NCI-H1048 (cell line): ENCODE results near the gene CNTN5.
"Not testable (repeated sequence)": the region's sequence is repeated elsewhere in the genome, so short reads cannot be mapped to it uniquely, and the experiment has no call there.

Source experiments
- DNase-seq: peaks from one replicate; lab custom pipeline; 2025; lab: John Stamatoyannopoulos, UW

Gene CNTN5

GRCh38 chr11:99759787-99760186, 739.0 kb downstream of the CNTN5 start:
- no peak for DNase-seq

DNA sequence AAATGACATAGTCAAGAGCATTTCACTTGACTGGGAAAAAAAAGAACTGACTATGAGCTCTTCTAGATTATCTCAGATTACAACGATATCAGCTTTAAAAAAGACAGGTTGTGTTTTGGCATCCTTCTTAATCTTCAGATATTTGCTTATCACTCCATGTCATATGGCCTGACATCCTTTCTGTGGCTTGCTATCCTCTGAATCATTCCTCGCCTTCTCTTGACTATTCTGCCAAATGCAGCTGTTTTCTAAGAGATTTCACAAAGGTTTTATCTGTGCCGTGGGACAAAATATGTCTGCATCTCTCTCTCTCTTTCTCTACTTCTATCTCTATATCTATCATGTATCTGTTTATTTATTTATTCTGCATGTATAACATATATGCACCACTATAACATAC, 746.1 kb downstream of the CNTN5 start:
- DNase-seq, result no peak

DNA sequence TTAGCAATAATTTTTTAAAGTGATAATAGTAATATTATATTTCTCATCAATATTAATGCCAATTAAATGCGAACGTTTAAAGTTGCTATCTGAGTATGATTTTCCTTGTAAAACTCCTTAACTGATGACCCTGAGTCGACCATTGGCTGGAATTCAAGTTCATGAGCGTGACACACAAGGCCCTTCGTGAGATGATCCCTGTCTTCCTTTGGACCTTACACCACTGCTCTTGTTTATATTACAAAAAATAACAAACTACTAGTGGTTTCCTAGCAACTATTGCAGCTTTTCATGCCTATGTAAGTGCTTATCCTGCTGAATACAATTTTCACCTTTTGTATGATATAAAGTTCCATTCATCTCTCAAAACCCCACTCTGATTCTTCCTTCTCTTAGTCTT, 752.9 kb downstream of the CNTN5 start:
- no peak for DNase-seq

GRCh38 chr11:99781074-99781473, 760.3 kb downstream of the CNTN5 start:
- DNase-seq, result no peak

DNA sequence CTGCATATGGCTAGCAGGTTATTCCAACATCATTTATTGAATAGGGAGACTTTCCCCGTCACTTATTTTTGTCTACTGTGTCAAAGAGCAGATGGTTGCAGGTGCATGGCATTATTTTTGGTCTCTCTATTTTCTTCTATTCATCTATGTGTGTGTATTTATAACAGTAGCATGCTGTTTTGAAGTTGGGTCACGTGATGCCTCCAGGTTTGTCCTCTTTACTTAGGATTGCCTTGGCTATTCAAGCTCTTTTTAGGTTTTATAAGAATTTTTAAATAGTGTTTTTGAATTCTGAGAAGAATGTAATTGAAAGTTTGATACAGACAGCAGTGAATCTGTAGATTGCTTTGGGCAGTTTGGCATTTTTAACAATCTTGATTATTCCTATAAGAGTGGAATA, 770.6 kb downstream of the CNTN5 start:
- DNase-seq, result no peak

DNA sequence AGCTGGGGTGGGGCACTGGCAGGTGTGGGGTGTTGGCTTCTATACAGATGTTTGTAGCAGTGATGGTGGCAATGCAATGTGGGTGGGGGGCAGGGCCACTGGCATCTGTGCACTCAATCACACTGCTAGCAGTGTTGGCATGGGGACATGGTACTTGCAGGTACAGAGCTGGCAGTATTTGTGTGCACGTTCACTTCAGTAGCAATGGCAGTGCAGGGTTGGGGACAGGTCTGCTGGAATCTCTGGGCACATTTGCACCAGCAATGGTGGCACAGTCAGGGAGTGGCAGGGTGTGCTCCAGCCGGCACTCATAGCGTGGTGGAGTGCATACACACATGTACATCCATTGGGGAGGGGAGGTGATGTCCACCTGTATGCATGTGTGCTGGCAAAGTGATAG, 775.2 kb downstream of the CNTN5 start:
- DNase-seq, result no peak

DNA sequence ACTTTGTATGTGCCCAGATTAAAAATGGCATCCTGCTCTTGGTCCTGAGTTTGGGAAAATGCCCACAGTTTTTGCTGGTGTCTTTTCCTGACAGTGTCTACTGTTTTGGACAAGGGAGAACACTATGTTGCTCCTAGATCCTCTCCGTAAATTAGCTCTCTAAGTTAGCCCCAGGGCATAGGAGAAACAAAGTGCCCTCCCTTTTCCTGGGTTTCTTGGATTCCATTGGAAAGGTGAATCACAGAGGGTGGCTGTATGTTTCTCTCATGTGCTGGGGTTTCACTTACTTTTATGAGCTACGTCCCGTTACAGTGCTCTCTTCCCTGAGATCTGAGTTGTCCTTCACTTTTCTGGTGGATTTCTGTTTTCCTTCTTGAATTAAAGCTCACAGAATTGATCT, 782.8 kb downstream of the CNTN5 start:
- no peak for DNase-seq

DNA sequence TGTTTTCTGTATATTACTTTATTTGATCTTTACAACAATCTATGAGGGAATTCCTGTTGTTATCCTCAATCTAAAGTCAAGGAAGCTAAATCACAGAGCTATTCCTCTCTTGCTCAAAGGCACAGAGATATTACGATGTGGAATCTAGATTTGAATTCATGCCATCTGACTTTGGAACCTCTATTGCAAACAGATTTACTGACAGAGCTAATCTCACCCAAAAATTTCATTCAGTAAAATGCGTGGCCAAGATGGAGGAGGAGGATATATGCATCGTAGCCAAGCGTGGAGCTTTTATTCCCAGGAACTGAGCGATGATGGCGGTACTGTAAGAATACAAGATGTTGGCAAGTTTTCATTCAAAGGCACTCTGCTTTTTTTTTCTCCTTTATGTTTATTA, 791.8 kb downstream of the CNTN5 start:
- no peak for DNase-seq

- no peak for DNase-seq
These were observed 793.3 kb downstream of the CNTN5 start for GRCh38 chr11:99814021-99814420.

- DNase-seq, result no peak
These were observed 794.0 kb downstream of the CNTN5 start for GRCh38 chr11:99814738-99815137.

- DNase-seq, result no peak
These were observed 798.2 kb downstream of the CNTN5 start for GRCh38 chr11:99818991-99819390.

GRCh38 chr11:99822846-99823565, 802.3 kb downstream of the CNTN5 start:
- DNase-seq, result no peak

GRCh38 chr11:99836739-99837138, 816.0 kb downstream of the CNTN5 start:
- DNase-seq, result not testable (repeated sequence)

DNA sequence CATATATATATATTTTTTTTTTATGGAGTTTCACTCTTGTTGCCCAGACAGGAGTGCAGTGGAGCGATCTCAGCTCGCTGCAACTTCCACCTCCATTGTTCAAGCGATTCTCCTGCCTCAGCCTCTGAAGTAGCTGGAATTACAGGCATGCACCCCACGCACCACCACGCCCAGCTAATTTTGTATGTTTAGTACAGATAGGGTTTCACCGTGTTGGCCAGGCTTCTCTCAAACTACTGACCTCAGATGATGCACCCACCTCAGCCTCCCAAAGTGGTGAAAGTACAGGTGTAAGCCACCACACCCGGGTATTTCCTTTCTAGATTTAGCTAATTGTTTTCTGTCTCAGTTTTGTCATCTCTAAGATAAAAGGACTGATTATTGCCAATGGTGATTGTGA, 821.1 kb downstream of the CNTN5 start:
- DNase-seq, result no peak

GRCh38 chr11:99865951-99866350, 845.2 kb downstream of the CNTN5 start:
- no peak for DNase-seq

DNA sequence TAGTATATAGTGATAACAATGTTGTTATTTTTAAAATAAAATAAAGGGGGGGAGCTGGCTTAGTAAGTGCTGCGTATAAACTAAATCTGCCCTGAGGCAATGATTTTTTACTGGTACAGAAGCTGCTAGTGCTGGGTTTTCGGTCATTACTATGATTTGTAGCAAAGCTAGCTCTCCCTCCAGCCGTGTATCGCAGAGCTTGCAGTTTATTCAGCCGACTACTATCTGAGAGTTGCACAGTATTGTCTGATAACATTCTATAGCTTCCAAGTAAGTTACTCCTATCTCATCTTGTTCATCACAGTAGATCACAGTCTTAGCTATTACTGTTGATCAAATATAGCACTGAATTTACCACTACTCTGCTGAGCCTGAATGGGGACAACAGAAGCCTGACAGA, 860.9 kb downstream of the CNTN5 start:
- no peak for DNase-seq

DNA sequence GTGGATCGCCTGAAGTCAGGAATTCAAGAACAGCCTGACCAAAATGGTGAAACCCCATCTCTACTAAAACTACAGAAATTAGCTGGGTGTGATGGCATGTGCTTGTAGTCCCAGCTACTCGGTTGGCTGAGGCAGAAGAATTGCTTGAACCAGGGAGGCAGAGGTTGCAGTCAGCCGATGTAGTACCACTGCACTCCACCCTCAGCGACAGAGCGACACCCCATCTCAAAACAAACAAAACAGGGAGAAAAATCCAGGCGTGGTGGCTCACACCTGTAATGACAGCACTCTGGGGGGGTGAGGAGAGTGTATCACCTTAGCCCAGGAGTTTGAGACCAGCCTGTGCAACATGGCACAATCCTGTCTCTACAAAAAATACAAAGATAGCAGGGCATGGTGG, 864.0 kb downstream of the CNTN5 start:
- DNase-seq, result no peak

- DNase-seq, result no peak
These were observed 866.7 kb downstream of the CNTN5 start for GRCh38 chr11:99887481-99887880.

GRCh38 chr11:99893811-99894210, 873.1 kb downstream of the CNTN5 start:
- no peak for DNase-seq

DNA sequence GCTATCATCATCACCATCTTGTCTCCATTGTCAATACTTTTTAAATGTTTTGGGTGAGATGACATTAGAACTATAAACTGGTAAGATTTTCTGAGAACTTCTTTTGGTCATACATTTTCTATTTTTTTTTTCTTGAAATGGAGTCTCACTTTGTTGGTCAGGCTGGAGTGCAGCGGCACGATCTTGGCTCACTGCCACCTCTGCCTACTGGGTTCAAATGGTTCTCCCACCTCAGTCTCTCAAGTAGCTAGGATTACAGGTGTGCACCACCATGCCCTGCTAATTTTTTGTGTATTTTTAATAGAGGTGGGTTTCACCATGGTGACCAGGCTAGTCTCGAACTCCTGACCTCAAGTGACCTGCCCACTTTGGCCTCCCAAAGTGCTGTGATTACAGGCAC, 880.4 kb downstream of the CNTN5 start:
- DNase-seq, result no peak

GRCh38 chr11:99911116-99911515, 890.4 kb downstream of the CNTN5 start:
- no peak for DNase-seq

DNA sequence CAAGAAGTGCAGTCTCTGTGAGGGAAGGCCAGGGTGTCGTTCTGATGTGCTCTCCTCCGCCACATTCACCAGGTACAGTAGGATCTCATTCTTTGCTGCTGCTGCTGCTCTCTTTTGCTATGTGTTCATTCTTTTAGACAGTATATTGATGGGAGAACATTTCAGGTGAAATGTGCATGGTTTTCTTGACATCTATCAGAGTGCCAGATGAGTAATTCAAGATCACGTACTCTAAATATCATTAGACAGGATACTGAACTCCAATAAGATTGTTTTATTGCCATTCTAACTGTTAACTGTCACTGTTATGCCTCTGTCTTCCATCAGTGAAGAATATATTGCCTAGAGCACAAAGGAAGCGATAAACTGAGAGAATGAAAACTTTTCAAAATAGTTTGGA, 895.3 kb downstream of the CNTN5 start:
- no peak for DNase-seq

GRCh38 chr11:99918761-99919160, 898.0 kb downstream of the CNTN5 start:
- no peak for DNase-seq

- DNase-seq, result no peak
These were observed 900.2 kb downstream of the CNTN5 start for GRCh38 chr11:99920956-99921355.

DNA sequence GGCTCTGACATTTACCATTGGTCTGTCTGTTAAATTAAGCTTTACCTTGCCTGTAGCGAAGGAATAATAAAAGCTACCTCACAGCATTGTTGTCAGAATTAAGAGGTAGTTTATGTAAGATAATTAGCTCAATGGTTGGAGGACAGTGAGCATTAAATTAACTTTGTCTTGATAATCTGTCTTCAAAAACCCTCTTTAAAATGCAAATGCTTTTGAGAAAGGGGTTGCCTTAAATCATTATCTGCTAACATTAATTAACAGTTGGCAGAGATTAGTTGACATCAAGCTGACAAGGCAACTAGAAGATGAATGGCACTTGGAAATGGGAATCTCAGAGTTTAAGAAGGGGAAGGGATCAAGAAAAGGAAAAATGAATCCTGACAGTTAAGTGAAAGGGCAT, 905.2 kb downstream of the CNTN5 start:
- DNase-seq, result no peak
